Measurements from ENCODE around the gene TRIM5. TPM values are rescaled to one million over a fixed set of nuclear protein-coding genes. Genes with fewer than 3 reads are reported as not detected.

The TRIM5 gene
- 9.8 and 11.9 TPM in 2 replicates for total RNA-seq (2014; rRNA removed; shearing (Covaris generic))

GRCh38 chr11:5684646-5685362 is at the start of gene TRIM5:
Gene TRIM5, minus strand, starts transcription at chr11:5685074. Its CDS starts 4,897 bp downstream, at chr11:5680177.

GRCh38 chr11:5689551-5689983 is 4.7 kb upstream of the TRIM5 start, which contains the start of gene TRIM22:
Gene TRIM22, plus strand, starts transcription at chr11:5689790. Its CDS starts 6,443 bp downstream, at chr11:5696233.

GRCh38 chr11:5624489-5625279 is 60.2 kb downstream of the TRIM5 start, which contains the start of gene TRIM34:
Gene TRIM34, plus strand, starts transcription at chr11:5625001. Its CDS starts 7,331 bp downstream, at chr11:5632332.

Other genes with a start within 250 kb of the TRIM5 start
- gene OR51I1, start 243.6 kb downstream of the TRIM5 start, total RNA-seq (2014; rRNA removed; shearing (Covaris generic)) = 0.57 and 1.0 TPM in 2 replicates
- gene OR51I2, start 235.8 kb downstream of the TRIM5 start, total RNA-seq (2014; rRNA removed; shearing (Covaris generic)) = not detected in 2 replicates
- 0.13 TPM in 1 of 2 replicates, not detected in the other for gene OR52D1, start 196.4 kb downstream of the TRIM5 start, total RNA-seq (2014; rRNA removed; shearing (Covaris generic))
- not detected in 2 replicates for gene UBQLN3, start 175.1 kb downstream of the TRIM5 start, total RNA-seq (2014; rRNA removed; shearing (Covaris generic))
- not detected in 2 replicates for gene UBQLNL, start 168.4 kb downstream of the TRIM5 start, total RNA-seq (2014; rRNA removed; shearing (Covaris generic))
- gene OR52H1, start 136.5 kb downstream of the TRIM5 start, total RNA-seq (2014; rRNA removed; shearing (Covaris generic)) = not detected in 2 replicates
- gene OR52B6, start 104.2 kb downstream of the TRIM5 start, total RNA-seq (2014; rRNA removed; shearing (Covaris generic)) = not detected in 2 replicates
- 1.9 and 3.4 TPM in 2 replicates for gene TRIM6, start 88.4 kb downstream of the TRIM5 start, total RNA-seq (2014; rRNA removed; shearing (Covaris generic))
- gene TRIM34, start 60.1 kb downstream of the TRIM5 start, total RNA-seq (2014; rRNA removed; shearing (Covaris generic)) = 2.4 and 5.0 TPM in 2 replicates
- gene TRIM22, start 4.7 kb upstream of the TRIM5 start, total RNA-seq (2014; rRNA removed; shearing (Covaris generic)) = 1.3 and 1.7 TPM in 2 replicates
- gene OR56B1, start 51.4 kb upstream of the TRIM5 start, total RNA-seq (2014; rRNA removed; shearing (Covaris generic)) = not detected in 2 replicates
- gene OR52N4, start 69.2 kb upstream of the TRIM5 start, total RNA-seq (2014; rRNA removed; shearing (Covaris generic)) = not detected in 2 replicates
- not detected in 2 replicates for gene OR52N5, start 98.3 kb upstream of the TRIM5 start, total RNA-seq (2014; rRNA removed; shearing (Covaris generic))
- not detected in 2 replicates for gene OR52N1, start 106.2 kb upstream of the TRIM5 start, total RNA-seq (2014; rRNA removed; shearing (Covaris generic))
- gene OR52N2, start 123.8 kb upstream of the TRIM5 start, total RNA-seq (2014; rRNA removed; shearing (Covaris generic)) = not detected in 2 replicates
- not detected in 2 replicates for gene OR52E6, start 156.8 kb upstream of the TRIM5 start, total RNA-seq (2014; rRNA removed; shearing (Covaris generic))
- gene OR52E8, start 172.6 kb upstream of the TRIM5 start, total RNA-seq (2014; rRNA removed; shearing (Covaris generic)) = not detected in 2 replicates
- gene OR52E4, start 195.6 kb upstream of the TRIM5 start, total RNA-seq (2014; rRNA removed; shearing (Covaris generic)) = not detected in 2 replicates
- not detected in 2 replicates for gene OR52E5, start 208.1 kb upstream of the TRIM5 start, total RNA-seq (2014; rRNA removed; shearing (Covaris generic))